NCI-H1436 treated with DMSO at 0.1 percent for 48 hours (cell line): ENCODE data around the gene PREB.

ENCODE experiments used
- DNase-seq: peaks from one replicate; lab custom pipeline; 2025; lab: John Stamatoyannopoulos, UW

Gene PREB

GRCh38 chr2:27095745-27096651, 38.4 kb downstream of the PREB start:
- DNase-seq, result no peak

DNA sequence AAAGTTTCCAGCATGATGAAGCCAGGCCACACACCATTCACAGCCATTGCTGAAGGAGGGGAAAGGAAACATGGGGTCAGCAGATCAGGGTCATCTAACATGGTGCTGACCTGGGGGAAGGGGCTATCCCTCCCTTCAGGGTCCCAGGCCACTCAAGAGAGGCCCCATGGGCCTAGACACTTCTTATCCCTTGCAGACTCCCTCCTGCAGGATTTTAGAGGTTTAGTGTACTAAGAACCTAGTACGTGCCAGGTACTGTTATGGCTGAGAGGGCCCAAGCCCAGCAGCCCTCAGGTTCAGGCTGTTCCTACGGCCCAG, 39.0 kb downstream of the PREB start:
- DNase-seq, result no peak

- DNase-seq, result no peak
Observed at GRCh38 chr2:27094353-27094984, 40.0 kb downstream of the PREB start.

GRCh38 chr2:27093430-27094352, 40.7 kb downstream of the PREB start:
- no peak for DNase-seq

- DNase-seq, result no peak
Observed at GRCh38 chr2:27092696-27093429, 41.6 kb downstream of the PREB start.

DNA sequence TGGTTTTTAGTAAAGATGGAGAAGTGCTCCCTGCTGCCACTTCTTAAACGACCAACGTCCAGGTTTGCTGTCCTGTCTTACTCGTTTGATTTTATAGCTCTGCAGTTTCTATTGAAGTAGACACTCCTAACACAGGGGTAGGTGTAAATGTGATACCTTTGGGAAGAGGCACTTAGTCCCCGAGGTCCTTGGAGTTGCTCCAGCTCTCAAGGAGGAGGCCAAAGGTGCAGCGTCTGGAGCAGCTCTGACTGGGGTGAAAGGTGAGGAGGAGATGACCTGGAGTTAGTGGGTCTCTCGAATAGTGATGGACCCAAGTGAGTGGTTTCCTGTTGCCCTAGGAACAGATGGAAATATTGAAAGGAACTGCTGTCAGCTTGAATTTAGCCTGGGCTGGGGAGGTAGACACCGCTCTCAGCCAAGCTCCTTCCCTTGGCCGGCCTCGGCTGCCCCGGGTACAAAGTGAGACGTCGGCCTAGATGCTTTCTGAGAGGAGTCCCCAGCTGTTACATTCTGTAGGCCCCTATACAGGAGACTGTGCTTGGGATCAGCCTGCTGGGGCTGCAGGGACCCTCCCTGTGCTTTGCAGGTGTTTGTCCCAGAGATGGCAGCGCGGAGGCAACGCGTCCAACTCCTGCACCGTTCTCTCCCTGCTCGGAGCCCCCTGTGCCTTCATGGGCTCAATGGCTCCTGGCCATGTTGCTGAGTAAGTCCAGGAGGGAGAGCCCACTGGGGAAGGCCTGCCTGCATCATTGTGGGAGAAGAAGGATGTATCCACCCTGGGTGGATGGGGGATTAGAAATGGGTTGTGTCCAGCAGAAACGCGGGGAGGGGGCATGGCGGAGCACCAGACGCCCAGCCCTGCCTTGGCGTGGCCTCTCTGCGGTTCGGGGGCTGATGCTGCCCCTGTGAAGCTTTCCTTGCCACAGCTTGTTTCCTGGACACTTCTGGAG, 42.4 kb downstream of the PREB start:
- DNase-seq, result no peak

GRCh38 chr2:27089111-27089954, 45.1 kb downstream of the PREB start:
- DNase-seq, result no peak

GRCh38 chr2:27088634-27089033, 45.8 kb downstream of the PREB start:
- DNase-seq, result no peak

GRCh38 chr2:27087823-27088410, 46.5 kb downstream of the PREB start:
- no peak for DNase-seq

- DNase-seq, result no peak
Observed at GRCh38 chr2:27086724-27087593, 47.5 kb downstream of the PREB start, which contains the start of gene KHK. TSS of gene KHK (plus strand) at chr2:27086772. CDS start at chr2:27087260, 488 bp downstream.

- peak; percentile 45 for DNase-seq
Observed at GRCh38 chr2:27086090-27086723, 48.2 kb downstream of the PREB start.

GRCh38 chr2:27085673-27086089, 48.8 kb downstream of the PREB start:
- no peak for DNase-seq

- DNase-seq, result no peak
Observed at GRCh38 chr2:27085062-27085672, 49.3 kb downstream of the PREB start.

GRCh38 chr2:27084297-27085061, 50.0 kb downstream of the PREB start:
- DNase-seq, result no peak

GRCh38 chr2:27083410-27084296, 50.8 kb downstream of the PREB start:
- no peak for DNase-seq
